ENCODE results near the gene RPLP2.

Gene RPLP2

DNA sequence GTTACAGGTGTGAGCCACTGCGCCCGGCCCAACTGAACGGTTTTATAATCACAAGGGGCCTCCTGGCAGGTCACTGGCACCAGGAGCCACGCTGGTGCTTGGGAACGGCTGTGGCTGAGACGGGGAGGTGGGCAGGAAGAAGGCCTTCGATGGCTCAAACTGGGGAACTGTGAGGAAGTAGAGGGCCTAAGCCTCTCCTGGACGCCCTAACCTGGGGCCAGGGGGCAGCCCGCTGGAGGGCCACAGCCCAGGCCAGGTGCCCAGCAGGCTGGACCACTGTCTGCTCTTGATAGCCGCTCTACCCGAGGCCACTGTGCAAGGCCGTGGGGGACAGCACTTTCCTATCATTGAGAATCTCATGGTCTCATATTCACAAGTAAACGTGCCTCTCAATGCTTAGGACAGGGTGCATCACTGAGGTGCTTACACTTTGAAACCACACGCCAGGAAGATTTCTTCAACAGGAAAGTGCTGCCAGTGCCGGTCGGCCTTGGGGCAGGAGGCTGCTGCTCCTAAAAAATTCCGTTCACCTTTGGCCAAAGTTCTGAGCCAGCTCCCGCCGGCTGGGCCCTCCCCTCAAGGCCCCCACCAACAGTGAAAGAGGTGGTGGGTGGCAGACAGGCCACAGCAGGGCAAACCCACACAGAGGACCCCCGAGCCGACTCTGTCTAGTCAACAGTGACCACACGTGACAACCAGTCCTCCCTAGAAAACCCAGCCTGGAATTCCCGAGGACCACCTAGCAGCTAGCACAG, 39.7 kb upstream of the RPLP2 start:
- H3K4me3 ChIP-seq (ENCODE audit: low read depth, low read length) = no peak overlapping the region
- TF ChIP-seq, protein P1, sequence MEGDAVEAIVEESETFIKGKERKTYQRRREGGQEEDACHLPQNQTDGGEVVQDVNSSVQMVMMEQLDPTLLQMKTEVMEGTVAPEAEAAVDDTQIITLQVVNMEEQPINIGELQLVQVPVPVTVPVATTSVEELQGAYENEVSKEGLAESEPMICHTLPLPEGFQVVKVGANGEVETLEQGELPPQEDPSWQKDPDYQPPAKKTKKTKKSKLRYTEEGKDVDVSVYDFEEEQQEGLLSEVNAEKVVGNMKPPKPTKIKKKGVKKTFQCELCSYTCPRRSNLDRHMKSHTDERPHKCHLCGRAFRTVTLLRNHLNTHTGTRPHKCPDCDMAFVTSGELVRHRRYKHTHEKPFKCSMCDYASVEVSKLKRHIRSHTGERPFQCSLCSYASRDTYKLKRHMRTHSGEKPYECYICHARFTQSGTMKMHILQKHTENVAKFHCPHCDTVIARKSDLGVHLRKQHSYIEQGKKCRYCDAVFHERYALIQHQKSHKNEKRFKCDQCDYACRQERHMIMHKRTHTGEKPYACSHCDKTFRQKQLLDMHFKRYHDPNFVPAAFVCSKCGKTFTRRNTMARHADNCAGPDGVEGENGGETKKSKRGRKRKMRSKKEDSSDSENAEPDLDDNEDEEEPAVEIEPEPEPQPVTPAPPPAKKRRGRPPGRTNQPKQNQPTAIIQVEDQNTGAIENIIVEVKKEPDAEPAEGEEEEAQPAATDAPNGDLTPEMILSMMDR (IDR thresholded peaks at IDR 0.05; ENCODE audit: low read depth, low read length) = no peak

DNA sequence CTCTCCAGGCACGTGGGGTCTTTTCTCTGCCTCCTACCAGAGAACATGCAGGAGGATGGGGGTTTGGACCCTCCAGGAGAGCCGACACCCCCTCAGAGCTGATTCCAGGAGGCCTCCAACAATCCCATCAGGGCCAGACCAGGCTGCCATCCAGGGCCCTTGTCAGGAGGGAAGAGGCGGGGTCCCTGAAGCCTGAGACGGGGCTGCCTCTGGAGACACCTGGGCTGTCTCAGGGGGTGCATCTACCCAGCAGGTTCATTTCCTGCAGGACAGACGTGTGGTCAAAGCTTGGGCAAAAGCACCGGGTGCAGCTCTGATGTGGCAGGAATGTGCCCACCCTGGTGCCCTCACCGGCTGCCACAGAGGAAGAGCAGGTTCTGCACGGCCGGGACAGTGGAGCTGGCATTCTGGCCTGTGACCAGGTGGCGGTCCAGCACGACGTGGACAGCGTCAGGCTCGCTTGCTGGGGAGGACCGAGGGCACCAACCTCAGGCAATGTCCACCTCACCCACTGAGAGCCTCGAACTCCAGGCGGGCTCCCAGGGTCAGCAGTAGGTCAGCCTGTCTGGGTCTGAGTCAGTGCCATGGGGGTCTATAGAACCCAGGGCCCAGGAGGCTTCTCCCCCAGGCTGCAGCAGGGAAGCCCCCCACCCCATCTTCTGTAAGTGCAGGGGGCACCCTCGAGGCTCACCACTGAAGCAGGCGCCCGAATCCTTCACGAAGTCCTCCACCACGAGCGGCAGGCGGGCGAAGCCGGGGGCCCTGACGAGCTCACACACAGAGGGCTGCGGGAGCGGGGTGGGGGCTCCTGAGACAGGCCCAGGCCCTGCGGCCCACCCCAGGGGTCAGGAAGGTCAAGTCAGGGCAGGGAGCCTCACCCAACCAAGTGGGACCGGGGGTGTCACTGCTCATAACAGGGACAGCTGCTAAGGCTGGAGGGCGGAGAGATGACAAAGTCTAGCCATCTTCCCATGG, 38.8 kb upstream of the RPLP2 start:
- TF ChIP-seq, protein P1 (IDR thresholded peaks at IDR 0.05; ENCODE audit: low read depth, low read length) = no peak
- no peak overlapping the region for H3K4me3 ChIP-seq (ENCODE audit: low read depth, low read length)

DNA sequence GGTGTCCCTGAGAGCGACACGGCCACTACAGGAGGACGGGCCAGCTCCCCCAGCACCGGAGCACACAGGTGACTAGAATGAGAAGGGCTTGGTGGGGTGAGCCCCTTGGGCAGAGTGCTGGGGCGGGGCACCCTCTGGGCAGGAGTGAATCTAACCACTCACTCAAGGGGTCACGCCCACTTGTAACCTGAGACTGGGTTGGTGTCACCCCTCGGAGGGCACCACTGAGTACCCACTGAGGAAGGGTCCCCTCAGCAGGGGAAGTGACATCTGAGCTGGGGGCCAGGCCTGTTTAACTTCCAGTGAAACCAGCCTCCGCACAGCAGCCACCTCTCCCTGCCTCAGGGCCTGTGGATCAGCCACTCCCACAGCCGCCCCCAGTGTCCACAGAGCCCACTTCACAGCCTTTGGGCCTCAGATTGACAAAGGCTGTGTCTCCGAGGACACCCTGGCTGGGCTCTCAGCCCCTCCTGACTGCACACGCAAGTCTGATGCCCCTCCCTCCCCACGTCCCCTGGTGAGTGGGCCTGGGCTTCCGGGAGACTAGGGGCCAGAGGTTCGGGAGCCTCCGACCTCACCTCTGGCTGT, 38.1 kb upstream of the RPLP2 start:
- TF ChIP-seq, protein P1 (IDR thresholded peaks at IDR 0.05; ENCODE audit: low read depth, low read length) = no peak

DNA sequence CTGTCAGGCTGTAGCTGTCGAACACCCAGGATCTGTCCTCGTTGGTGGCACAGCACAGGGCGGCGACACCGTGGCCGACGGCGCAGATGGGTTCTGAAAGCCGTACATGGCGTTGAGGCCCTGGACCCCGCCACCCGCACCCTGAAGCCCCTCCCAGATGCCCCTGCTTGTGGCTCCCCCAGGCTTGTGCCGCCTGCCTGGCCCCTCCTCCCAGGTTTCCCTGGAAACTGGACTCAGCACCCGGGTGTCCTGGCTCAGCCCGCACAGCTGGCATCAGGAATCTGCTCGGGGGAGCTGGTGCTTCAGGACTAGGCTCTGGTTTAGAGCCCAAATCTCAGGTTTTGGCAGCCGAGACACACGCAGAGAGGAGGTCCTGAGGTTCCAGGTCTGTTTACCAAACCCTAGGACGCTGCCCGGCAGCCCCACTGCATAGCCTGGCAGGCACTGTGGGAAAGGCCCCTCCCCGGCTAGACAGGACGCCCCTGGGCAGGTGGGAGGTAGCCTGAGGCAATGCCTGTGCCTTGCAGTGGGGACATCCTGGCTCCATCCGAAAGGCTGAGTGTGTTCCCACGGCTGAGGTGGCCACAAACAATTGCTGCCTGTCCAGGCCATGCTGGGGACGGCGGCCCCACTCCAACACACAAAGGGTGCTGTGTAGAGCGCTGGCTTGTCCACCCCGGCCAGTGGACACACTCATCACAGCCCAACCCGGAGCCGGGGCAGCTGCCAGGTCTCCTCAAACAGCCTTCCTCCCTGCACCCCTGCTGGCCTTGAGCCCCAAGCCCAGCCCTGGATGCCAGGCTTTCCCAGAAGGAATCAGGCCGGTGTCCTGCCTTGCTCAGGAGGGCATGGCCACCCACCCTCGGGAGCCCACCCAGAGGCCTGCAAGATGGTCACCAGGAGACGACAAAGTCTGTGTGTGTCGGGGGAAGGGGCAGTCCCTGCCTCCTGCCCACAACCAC, 37.1 kb upstream of the RPLP2 start:
- TF ChIP-seq, protein P1 (IDR thresholded peaks at IDR 0.05; ENCODE audit: low read depth, low read length) = no peak
- H3K4me3 ChIP-seq (ENCODE audit: low read depth, low read length) = no peak overlapping the region

More for the DNA sequence above, 38.1 kb upstream of the RPLP2 start:
- H3K4me3 ChIP-seq (ENCODE audit: low read depth, low read length) = no peak overlapping the region

DNA sequence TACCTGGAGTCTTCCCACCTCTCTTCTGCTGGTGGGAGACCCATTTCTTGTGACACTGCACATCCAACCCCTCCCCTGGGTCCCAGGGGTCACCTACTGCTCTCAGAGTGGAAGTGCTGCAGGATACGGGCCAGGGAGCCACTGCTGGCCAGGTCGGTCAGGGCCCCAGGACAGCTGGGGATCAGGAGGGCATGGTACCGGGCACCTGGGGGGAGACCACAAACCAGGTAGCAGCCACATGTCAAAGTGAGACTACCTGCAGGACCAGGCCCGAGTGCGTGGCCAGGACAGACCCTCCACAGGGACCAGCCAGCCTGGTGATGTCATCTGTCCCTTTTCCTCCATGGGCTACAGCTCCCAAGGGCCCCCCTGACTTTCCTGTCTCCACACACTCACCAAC, 36.3 kb upstream of the RPLP2 start:
- no peak overlapping the region for H3K4me3 ChIP-seq (ENCODE audit: low read depth, low read length)
- TF ChIP-seq, protein P1 (IDR thresholded peaks at IDR 0.05; ENCODE audit: low read depth, low read length) = no peak

DNA sequence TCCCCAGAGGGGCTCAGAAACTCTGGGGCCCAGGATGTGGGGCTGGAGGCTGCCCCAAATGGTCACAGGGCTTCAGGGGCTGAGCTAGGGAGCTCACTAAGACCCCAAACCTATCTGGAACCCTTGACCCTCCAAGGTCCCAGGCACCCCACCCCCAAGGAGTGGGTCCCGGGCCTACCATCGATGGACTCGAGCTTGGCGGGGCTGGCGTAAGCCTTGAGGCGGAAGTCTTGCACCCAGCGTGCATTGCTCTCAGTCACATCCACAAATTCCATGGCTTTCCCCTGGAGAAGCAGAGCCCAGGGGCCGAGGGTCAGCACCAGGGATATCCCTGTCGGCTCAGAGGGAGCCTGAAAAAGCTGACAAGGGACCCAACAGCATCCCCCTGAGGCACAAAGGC, 35.9 kb upstream of the RPLP2 start:
- no peak overlapping the region for H3K4me3 ChIP-seq (ENCODE audit: low read depth, low read length)
- TF ChIP-seq, protein P1 (IDR thresholded peaks at IDR 0.05; ENCODE audit: low read depth, low read length) = no peak

Measured in WI38 (cell line).